Gastrocnemius medialis (tissue), 4 donors: ENCODE measurements around the gene GLIS2. TPM values are rescaled to one million over a fixed set of nuclear protein-coding genes. Genes with fewer than 3 reads are reported as not detected.
A peak's percentile ranks its signal among the peaks of the same experiment; 100 is the strongest.

ENCODE experiments used
- ATAC-seq, 2 donors: fragments of 150-250 bp; one replicate each; pipeline ENCODE4 v1.9.1; 2016
- DNase-seq, 2 donors: peaks; one replicate each; pipeline ENCODE4 v3.0.0-alpha.2; 2019
- H3K27ac ChIP-seq, 4 donors: fragments of 200-600 bp; sonication (generic); 1 replicate in 1 of 4; 2 replicates in 3 of 4; pipeline ENCODE4 v1.5.1; 2016 to 2018; ENCODE audit warnings: mild to moderate bottlenecking in 2 of 4, moderate library complexity in 1 of 4
- H3K27me3 ChIP-seq, 3 donors: fragments of 200-600 bp; sonication (generic) in 2 of 3; 1 replicate in 1 of 3; 2 replicates in 2 of 3; pipeline versions ENCODE4 v1.5.1 to v1.6.0; 2016 to 2019; ENCODE audit warnings: mild to moderate bottlenecking in 1 of 3, moderate library complexity in 1 of 3
- H3K36me3 ChIP-seq, 2 donors: fragments of 200-600 bp; sonication (generic) in 1 of 2; one replicate each; pipeline ENCODE4 v1.5.1; 2017 to 2018
- H3K4me1 ChIP-seq, 2 donors: fragments of 200-600 bp; sonication (generic) in 1 of 2; one replicate each; pipeline ENCODE4 v1.5.1; 2016 to 2017; ENCODE audit warnings: mild to moderate bottlenecking in 2 of 2
- H3K4me3 ChIP-seq, 4 donors: fragments of 200-600 bp; sonication (generic) in 3 of 4; 1 replicate in 1 of 4; 2 replicates in 3 of 4; pipeline ENCODE4 v1.5.1; 2016 to 2019; ENCODE audit warnings: mild to moderate bottlenecking in 2 of 4
- H3K9me3 ChIP-seq, 3 donors: fragments of 200-600 bp; sonication (generic) in 2 of 3; 1 replicate in 1 of 3; 2 replicates in 2 of 3; pipeline ENCODE4 v1.5.1; 2016 to 2019
- POLR2A ChIP-seq, 2 donors: fragments of 450-650 bp; IDR thresholded peaks; one replicate each; pipeline ENCODE4 v1.6.1; 2017; ENCODE audit warnings: antibody characterized with exemption in 2 of 2, mild to moderate bottlenecking in 2 of 2, moderate library complexity in 2 of 2
- in situ Hi-C, 4 donors: fragments of 200-750 bp; cut with MboI; loops; one replicate each; pipeline versions ENCODE4 v1.15.0 to v1.8.0; 2017; ENCODE audit warnings: low sequenced_read_pairs in 4 of 4
- intact Hi-C: fragments of 100-400 bp; cut with DNase I; formaldehyde crosslinking; loops from one replicate; pipeline ENCODE4 v1.15.1; 2023; ENCODE audit warnings: low total_unique reads
- total RNA-seq, 4 donors: library from RNA; depleted of rRNA; stranded (reverse); fragments of >200 nt; gene quantifications; one replicate each; pipeline versions ENCODE4 v1.1.0 to v1.2.3, GENCODE V29; 2016
- TF ChIP-seq, protein P1 (sequence below), 5 experiments: fragments of 450-650 bp in 3 of 5; fragments of 200-600 bp in 2 of 5; sonication (generic) in 2 of 5; IDR thresholded peaks in 4 of 5; conservative IDR thresholded peaks in 1 of 5; 1 replicate in 4 of 5; 2 replicates in 1 of 5; pipeline ENCODE4 v1.5.1; 2016 to 2019; ENCODE audit warnings: antibody characterized with exemption in 5 of 5, mild to moderate bottlenecking in 3 of 5, moderate library complexity in 3 of 5

Gene GLIS2
- total RNA-seq, 4 donors from 2014 or later: 0.81 to 0.95 (median 0.95) TPM; not detected in 1

DNA sequence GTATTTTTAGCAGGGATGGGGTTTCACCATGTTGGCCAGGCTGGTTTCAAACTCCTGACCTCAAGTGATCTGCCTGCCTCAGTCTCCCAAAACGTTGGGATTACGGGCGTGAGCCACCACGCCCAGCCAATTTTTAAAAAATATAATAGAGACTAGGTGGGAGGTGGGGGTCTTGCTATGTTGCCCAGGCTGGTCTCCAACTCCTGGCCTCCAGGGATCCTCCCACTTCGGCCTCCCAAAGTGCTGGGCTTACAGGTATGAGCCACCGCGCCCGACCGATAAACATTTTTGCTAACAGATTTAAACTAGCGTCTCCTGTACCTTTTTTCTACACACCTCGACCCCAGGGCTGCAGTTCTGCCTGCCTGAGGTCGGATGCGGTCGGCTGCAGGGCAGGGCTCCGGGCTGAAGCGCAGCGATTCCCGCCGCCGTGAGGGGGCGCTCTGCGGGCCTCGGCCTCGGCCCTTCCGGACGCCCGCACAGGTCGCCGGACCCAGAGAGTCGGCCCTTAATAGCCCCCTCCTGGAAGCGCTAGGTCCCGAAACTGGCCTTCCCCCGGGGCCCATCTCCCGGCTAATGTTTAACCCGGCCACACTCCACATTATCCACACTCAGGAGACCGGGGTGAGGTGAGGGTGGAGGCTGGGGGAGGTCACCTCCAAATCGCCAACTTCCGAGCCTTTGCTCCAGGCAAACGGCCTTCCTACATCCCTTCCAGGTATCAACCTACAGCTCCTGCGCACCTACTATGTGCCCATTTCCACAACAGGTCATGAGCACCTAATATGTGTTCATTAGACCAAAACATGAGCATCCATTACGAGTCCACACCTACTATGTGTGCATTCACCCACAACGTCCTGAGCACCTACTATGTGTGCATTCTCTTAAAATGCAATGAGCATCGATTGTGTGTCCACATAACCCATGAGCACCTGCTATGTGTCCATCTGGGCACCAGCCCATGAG is 2.0 kb upstream of the GLIS2 start:
- intact Hi-C loops: no loop called here
- in situ Hi-C loops: no loop called here
- Histone ChIP-seq H3K4me3 (no peak overlapping the region), H3K27ac (no peak overlapping the region), H3K27me3 (peaks cover 14 to 31% (median 27%) of the 10 kb centered on the region in 3 donors), H3K9me3 (no peaks in the 10 kb centered on the region), H3K36me3 (no peaks in the 10 kb centered on the region), H3K4me1 (peaks cover 14 to 39% of the 10 kb centered on the region in 2 donors)
- TF ChIP-seq POLR2A (IDR thresholded peaks at IDR 0.05): no peak
- TF ChIP-seq, protein P1, sequence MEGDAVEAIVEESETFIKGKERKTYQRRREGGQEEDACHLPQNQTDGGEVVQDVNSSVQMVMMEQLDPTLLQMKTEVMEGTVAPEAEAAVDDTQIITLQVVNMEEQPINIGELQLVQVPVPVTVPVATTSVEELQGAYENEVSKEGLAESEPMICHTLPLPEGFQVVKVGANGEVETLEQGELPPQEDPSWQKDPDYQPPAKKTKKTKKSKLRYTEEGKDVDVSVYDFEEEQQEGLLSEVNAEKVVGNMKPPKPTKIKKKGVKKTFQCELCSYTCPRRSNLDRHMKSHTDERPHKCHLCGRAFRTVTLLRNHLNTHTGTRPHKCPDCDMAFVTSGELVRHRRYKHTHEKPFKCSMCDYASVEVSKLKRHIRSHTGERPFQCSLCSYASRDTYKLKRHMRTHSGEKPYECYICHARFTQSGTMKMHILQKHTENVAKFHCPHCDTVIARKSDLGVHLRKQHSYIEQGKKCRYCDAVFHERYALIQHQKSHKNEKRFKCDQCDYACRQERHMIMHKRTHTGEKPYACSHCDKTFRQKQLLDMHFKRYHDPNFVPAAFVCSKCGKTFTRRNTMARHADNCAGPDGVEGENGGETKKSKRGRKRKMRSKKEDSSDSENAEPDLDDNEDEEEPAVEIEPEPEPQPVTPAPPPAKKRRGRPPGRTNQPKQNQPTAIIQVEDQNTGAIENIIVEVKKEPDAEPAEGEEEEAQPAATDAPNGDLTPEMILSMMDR (IDR thresholded peaks at IDR 0.05 in 4 of 5, conservative IDR thresholded peaks at IDR 0.05 in 1 of 5): peak in 4 of 5 experiments; percentile 17 to 57 (median 48)
- DNase-seq: no peak
- ATAC-seq: no peak

GRCh38 chr16:4314532-4315185 is 1.2 kb upstream of the GLIS2 start:
- no peaks in the 10 kb centered on the region for H3K9me3 ChIP-seq
- in situ Hi-C loops: no loop called here
- TF ChIP-seq, protein P1 (IDR thresholded peaks at IDR 0.05 in 4 of 5, conservative IDR thresholded peaks at IDR 0.05 in 1 of 5): no peak
- no peak for TF ChIP-seq POLR2A (IDR thresholded peaks at IDR 0.05)
- DNase-seq: no peak
- H3K27ac ChIP-seq: peak overlapping the region; percentile 71 to 81 (median 74)
- peaks cover 14 to 48% of the 10 kb centered on the region in 2 donors for H3K4me1 ChIP-seq
- H3K4me3 ChIP-seq: peak overlapping the region; percentile 53 to 65 (median 58)
- ATAC-seq: no peak
- H3K36me3 ChIP-seq: no peaks in the 10 kb centered on the region
- intact Hi-C loops: no loop called here
- H3K27me3 ChIP-seq: peaks cover 14 to 31% (median 27%) of the 10 kb centered on the region in 3 donors

DNA sequence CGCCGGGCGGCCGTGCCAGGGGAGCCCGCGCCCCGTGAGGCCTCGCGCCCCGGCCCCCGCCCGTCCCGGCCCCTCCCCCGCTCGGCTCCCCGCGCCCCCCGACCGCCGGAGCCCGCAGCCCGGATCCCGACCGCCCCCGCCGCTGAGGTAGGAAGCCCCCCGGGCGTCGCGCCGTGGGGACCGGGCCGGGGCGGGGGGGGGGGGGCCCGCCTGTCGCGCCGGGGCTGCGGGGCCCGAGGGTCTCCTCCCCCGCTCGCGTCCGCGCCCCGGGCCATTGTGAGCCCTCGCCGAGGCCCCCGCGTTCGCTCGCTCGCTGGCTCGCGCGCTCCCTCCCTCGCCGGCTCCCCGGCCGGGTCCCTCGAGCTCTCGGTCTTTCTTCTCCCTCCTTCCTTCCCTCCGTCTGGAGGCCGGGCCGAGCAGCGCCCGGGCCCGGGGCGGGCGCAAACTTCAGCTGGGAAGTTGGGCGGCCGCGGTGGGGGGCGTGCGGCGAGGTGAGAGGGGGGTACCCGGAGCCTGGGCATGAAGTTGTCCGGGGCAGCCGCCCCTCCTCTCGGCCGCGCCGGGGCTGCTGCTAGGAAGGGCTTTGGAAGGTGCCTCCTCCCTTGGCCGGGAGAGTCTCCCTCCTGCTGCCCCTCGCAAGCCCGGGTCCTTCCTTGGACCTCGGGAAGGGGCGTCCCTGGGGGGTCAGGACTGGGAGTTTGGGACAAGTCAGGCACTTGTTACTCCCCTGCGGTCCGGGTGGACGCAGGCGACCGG is 419 bp downstream of the GLIS2 start:
- H3K4me1 ChIP-seq: peaks cover 14 to 55% of the 10 kb centered on the region in 2 donors
- intact Hi-C loops: no loop called here
- no peaks in the 10 kb centered on the region for H3K36me3 ChIP-seq
- peaks cover 14 to 31% (median 27%) of the 10 kb centered on the region in 3 donors for H3K27me3 ChIP-seq
- TF ChIP-seq, protein P1 (IDR thresholded peaks at IDR 0.05 in 4 of 5, conservative IDR thresholded peaks at IDR 0.05 in 1 of 5): no peak
- TF ChIP-seq POLR2A (IDR thresholded peaks at IDR 0.05): no peak
- ATAC-seq: peak in 1 of 2 donors; percentile 17
- peak overlapping the region; percentile 65 to 79 (median 74) for H3K27ac ChIP-seq
- no peaks in the 10 kb centered on the region for H3K9me3 ChIP-seq
- in situ Hi-C loops: no loop called here
- H3K4me3 ChIP-seq: peak overlapping the region; percentile 59 to 65 (median 61)
- DNase-seq: no peak

DNA sequence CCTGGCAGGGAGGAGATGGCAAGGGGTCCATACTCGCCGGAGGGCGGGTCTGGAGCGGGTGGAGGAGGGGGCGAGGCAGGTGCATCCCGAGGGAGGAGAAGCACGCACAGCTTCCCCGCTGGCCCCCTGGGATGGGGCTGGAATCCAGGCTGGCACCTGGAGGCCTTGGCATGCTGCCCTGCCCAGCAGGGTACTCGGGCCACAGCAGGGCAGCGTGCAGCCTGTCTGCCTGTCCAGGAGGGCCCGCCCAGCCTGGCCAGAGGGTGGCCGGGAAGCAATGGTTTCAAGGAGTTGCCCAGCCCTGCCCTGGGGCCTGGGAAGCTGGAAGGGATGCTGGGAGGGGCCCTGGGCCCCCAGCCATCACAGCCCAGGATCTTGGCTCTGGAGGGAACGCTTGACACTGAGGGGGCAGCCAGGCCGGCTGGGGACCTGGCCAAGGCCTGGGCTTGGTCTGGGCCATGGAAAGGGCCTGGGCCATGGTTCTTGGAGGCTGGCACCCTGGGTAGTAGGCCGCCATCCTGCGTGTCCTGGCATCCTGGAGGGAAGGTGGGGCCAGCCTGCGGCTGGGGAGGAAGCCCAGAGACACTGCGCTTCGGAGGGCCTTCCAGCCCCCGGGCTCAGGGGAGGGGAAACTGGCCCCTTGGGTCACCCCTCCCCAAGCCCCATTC is 1.1 kb downstream of the GLIS2 start:
- no peaks in the 10 kb centered on the region for H3K9me3 ChIP-seq
- no peaks in the 10 kb centered on the region for H3K36me3 ChIP-seq
- peak overlapping the region; percentile 65 to 79 (median 74) for H3K27ac ChIP-seq
- intact Hi-C loops: no loop called here
- TF ChIP-seq POLR2A (IDR thresholded peaks at IDR 0.05): no peak
- TF ChIP-seq, protein P1 (IDR thresholded peaks at IDR 0.05 in 4 of 5, conservative IDR thresholded peaks at IDR 0.05 in 1 of 5): no peak
- peak overlapping the region; percentile 55 to 65 (median 60) for H3K4me3 ChIP-seq
- DNase-seq: no peak
- peaks cover 14 to 31% (median 27%) of the 10 kb centered on the region in 3 donors for H3K27me3 ChIP-seq
- no peak for ATAC-seq
- peaks cover 14 to 55% of the 10 kb centered on the region in 2 donors for H3K4me1 ChIP-seq
- in situ Hi-C loops: no loop called here
